Endothelial cell of umbilical vein (primary cell): Measurements from ENCODE around the gene FZR1. TPM values are rescaled to one million over a fixed set of nuclear protein-coding genes. Genes with fewer than 3 reads are reported as not detected.
A peak's percentile ranks its signal among the peaks of the same experiment; 100 is the strongest.

Experiments used
- BruUV-seq: library from RNA; stranded (reverse); fragments of 400-500 nt; replicated peaks from 2 replicates; lab custom pipeline; 2021; lab: Mats Ljungman, UMichigan
- CTCF ChIA-PET: fragments of 300-600, 350-600 bp; sonication (Branson Sonifier 250); formaldehyde crosslinking; loops from one replicate; lab custom pipeline; 2021; ENCODE audit warnings: antibody characterized with exemption, inconsistent platforms; lab: Charles Lee
- POLR2A ChIA-PET: fragments of 300-600, 350-600 bp; sonication (Branson Sonifier 250); formaldehyde crosslinking; loops from one replicate; lab custom pipeline; 2021; ENCODE audit warnings: antibody characterized with exemption, inconsistent platforms; lab: Charles Lee
- DNase-seq: peaks from one replicate; pipeline ENCODE4 v3.0.0-alpha.2; 2011; ENCODE audit warnings: low read depth, low spot score
- FAIRE-seq: peaks from 2 replicates; lab custom pipeline; 2011; peaks lifted over from hg19 to GRCh38; lab: Jason Lieb, UNC
- H2AFZ ChIP-seq: 2 replicates; pipeline ENCODE4 v1.6.0; 2012; ENCODE audit warnings: low read depth, low read length, control low read depth, inconsistent platforms
- H3K27ac ChIP-seq: 2 replicates; pipeline ENCODE4 v1.5.1; 2011; ENCODE audit warnings: low read depth, mild to moderate bottlenecking, control low read depth, low read length, moderate library complexity; ENCODE audit not compliant: insufficient read depth
- H3K27me3 ChIP-seq, 2 experiments: 2 replicates each; pipeline versions ENCODE4 v1.6.0 to v1.6.1; 2011; ENCODE audit warnings: low read length in 2 of 2, mixed read lengths in 1 of 2; ENCODE audit not compliant: control insufficient read depth in 2 of 2, insufficient read depth in 2 of 2
- H3K36me3 ChIP-seq, 2 experiments: 2 replicates in 1 of 2; 3 replicates in 1 of 2; pipeline ENCODE4 v1.5.1; 2011; ENCODE audit warnings: low read length in 2 of 2, mild to moderate bottlenecking in 1 of 2, moderate library complexity in 1 of 2; ENCODE audit not compliant: control insufficient read depth in 2 of 2, insufficient read depth in 2 of 2; ENCODE audit errors: extremely low read depth in 1 of 2
- H3K4me1 ChIP-seq: 3 replicates; pipeline ENCODE4 v1.5.1; 2011; ENCODE audit warnings: mild to moderate bottlenecking, low read length; ENCODE audit not compliant: control insufficient read depth, insufficient read depth; ENCODE audit errors: extremely low read depth
- H3K4me2 ChIP-seq: 2 replicates; pipeline ENCODE4 v1.6.1; 2011; ENCODE audit warnings: low read length, control low read depth, mixed read lengths; ENCODE audit not compliant: insufficient read depth
- H3K4me3 ChIP-seq, 3 experiments: fragments of 200-600 bp in 1 of 3; sonication (generic), shearing (Covaris generic) in 1 of 3; replicated peaks in 1 of 3; 2 replicates each; pipeline ENCODE4 v1.5.1; 2011 to 2016; ENCODE audit warnings: control low read depth in 3 of 3, low read length in 3 of 3, mild to moderate bottlenecking in 2 of 3, inconsistent platforms in 1 of 3, low read depth in 1 of 3, moderate library complexity in 1 of 3; ENCODE audit not compliant: insufficient read depth in 1 of 3
- H3K79me2 ChIP-seq: 2 replicates; pipeline ENCODE4 v1.6.0; 2012; ENCODE audit warnings: low read length, inconsistent platforms; ENCODE audit not compliant: control insufficient read depth, insufficient read depth
- H3K9ac ChIP-seq: replicated peaks from 2 replicates; pipeline ENCODE3; 2011; ENCODE audit warnings: low read length, control low read depth; ENCODE audit not compliant: insufficient read depth; ENCODE audit errors: extremely low read depth
- H3K9me1 ChIP-seq: replicated peaks from 3 replicates; pipeline ENCODE4 v1.6.0; 2011; ENCODE audit warnings: mild to moderate bottlenecking, low read length; ENCODE audit not compliant: control insufficient read depth, insufficient read depth; ENCODE audit errors: extremely low read depth
- H3K9me3 ChIP-seq: replicated peaks from 2 replicates; pipeline ENCODE4 v1.5.1; 2012; ENCODE audit warnings: low read length, inconsistent platforms; ENCODE audit not compliant: control insufficient read depth, insufficient read depth
- H4K20me1 ChIP-seq: replicated peaks from 2 replicates; pipeline ENCODE3; 2011; ENCODE audit warnings: mild to moderate bottlenecking, low read length; ENCODE audit not compliant: control insufficient read depth, insufficient read depth; ENCODE audit errors: extremely low read depth
- CTCF ChIP-seq, 2 donors: IDR thresholded peaks; 1 replicate in 1 of 2; 2 replicates in 1 of 2; pipeline ENCODE4 v1.5.1; 2011; ENCODE audit warnings: low read length in 2 of 2, mild to moderate bottlenecking in 2 of 2, moderate library complexity in 2 of 2, control low read depth in 1 of 2, inconsistent platforms in 1 of 2, low read depth in 1 of 2; ENCODE audit not compliant: insufficient read depth in 1 of 2; ENCODE audit errors: extremely low read depth in 1 of 2
- FOS ChIP-seq: IDR thresholded peaks from 2 replicates; pipeline ENCODE4 v1.6.1; 2011; ENCODE audit warnings: mild to moderate bottlenecking, low read length, moderate library complexity, borderline replicate concordance; ENCODE audit not compliant: insufficient read depth
- GATA2 ChIP-seq: IDR thresholded peaks from 2 replicates; pipeline ENCODE4 v1.7.0; 2011; ENCODE audit warnings: low read depth, mild to moderate bottlenecking, moderate library complexity, mixed read lengths, low read length; ENCODE audit not compliant: insufficient read length, insufficient read depth
- JUN ChIP-seq: IDR thresholded peaks from 2 replicates; pipeline ENCODE4 v1.6.1; 2011; ENCODE audit warnings: borderline replicate concordance, low read depth; ENCODE audit not compliant: insufficient read length, insufficient read depth
- MAX ChIP-seq: IDR thresholded peaks from 2 replicates; pipeline ENCODE4 v1.6.1; 2011; ENCODE audit not compliant: insufficient read depth, insufficient read length
- POLR2A ChIP-seq: IDR thresholded peaks from 2 replicates; pipeline ENCODE4 v1.6.1; 2012; ENCODE audit warnings: low read depth, mild to moderate bottlenecking, control low read depth, low read length
- POLR2AphosphoS5 ChIP-seq: IDR thresholded peaks from 2 replicates; pipeline ENCODE4 v1.6.1; 2012; ENCODE audit warnings: low read depth, mild to moderate bottlenecking, control low read depth, low read length, moderate library complexity; ENCODE audit not compliant: insufficient read depth
- dilution Hi-C: fragments of 300-500 bp; cut with MboI; formaldehyde crosslinking; loops from one replicate; pipeline ENCODE4 v1.15.0; 2019; ENCODE audit warnings: low sequenced_read_pairs; ENCODE audit not compliant: extremely low pct_ligation_motif_present
- intact Hi-C: fragments of 100-400 bp; cut with micrococcal nuclease; formaldehyde crosslinking; loops from one replicate; pipeline ENCODE4 v1.10.0; 2022
- polyA plus RNA-seq, 4 experiments: library from polyadenylated mRNA; depleted of rRNA in 3 of 4; stranded (reverse) in 3 of 4; unstranded in 1 of 4; fragments of >200 nt; gene quantifications; 2 replicates each; pipeline versions ENCODE4 v1.2.1 to v1.2.3, GENCODE V29; 2011 to 2012; ENCODE audit warnings: missing spikeins in 1 of 4
- total RNA-seq: library from RNA; stranded (reverse); gene quantifications from 2 replicates; pipeline ENCODE4 v1.2.3, GENCODE V29; 2021

Gene FZR1
- total and polyA plus RNA-seq, 2 donors (not counting 3 experiments of a cell fraction or from before 2014, with no cell fraction given), result 35.9 to 60.4 TPM

GRCh38 chr19:3544742-3545668 is 38.9 kb downstream of the FZR1 start:
- dilution Hi-C loops, result no loop called here
- Histone ChIP-seq H3K27me3 (no peaks in the 10 kb centered on the region), H4K20me1 (no peaks in the 10 kb centered on the region), H3K79me2 (no peaks in the 10 kb centered on the region), H3K9me1 (no peaks in the 10 kb centered on the region), H3K27ac (no peak overlapping the region), H3K9ac (no peak overlapping the region), H3K9me3 (no peaks in the 10 kb centered on the region), H3K36me3 (peaks cover 2 to 10% of the 10 kb centered on the region in 2 experiments), H2AFZ (no peak overlapping the region), H3K4me3 (no peak overlapping the region), H3K4me1 (no peaks in the 10 kb centered on the region), H3K4me2 (no peak overlapping the region)
- peak; percentile 47 for DNase-seq
- POLR2A ChIA-PET, result interaction anchor here (1.4 kb wide), 1 partner anchor 10 kb away, joined by 5 read pairs; no protein-coding TSS in a partner anchor
- no peak for TF ChIP-seq FOS
- no peak for TF ChIP-seq GATA2
- TF ChIP-seq POLR2AphosphoS5, result no peak
- no peak for TF ChIP-seq MAX
- TF ChIP-seq CTCF (IDR thresholded peaks at IDR 0.05; ENCODE audit: extremely low read depth in 1 of 2, insufficient read depth in 1 of 2, low read depth in 1 of 2, low read length in 2 of 2), result peak; percentile 90 to 99
- TF ChIP-seq JUN, result no peak
- no peak for TF ChIP-seq POLR2A
- no TSS peak for BruUV-seq
- CTCF ChIA-PET, result interaction anchor here (0.6 to 2.8 kb wide), 30 partner anchors 10 to 240 kb away, joined by 3 to 34 read pairs (median 4); partner anchors contain the start of genes GIPC3, MFSD12 and TJP3
- intact Hi-C loops, result loop anchor here (1.0 kb wide), 3 partner anchors 73 to 161 kb away; partner anchors contain the start of gene PIP5K1C
- peak; percentile 52 for FAIRE-seq
